GM21381 (cell line): ENCODE measurements around the gene PTPRU.
"Not testable (repeated sequence)": the region's sequence is repeated elsewhere in the genome, so short reads cannot be mapped to it uniquely, and the experiment has no call there.

Source experiments
- ATAC-seq: cut with Tn5 transposase; IDR thresholded peaks from one replicate; pipeline ENCODE4 v1.9.1; 2021; ENCODE audit warnings: mild to moderate bottlenecking, moderate library complexity; ENCODE audit not compliant: unreplicated experiment

The PTPRU gene

DNA sequence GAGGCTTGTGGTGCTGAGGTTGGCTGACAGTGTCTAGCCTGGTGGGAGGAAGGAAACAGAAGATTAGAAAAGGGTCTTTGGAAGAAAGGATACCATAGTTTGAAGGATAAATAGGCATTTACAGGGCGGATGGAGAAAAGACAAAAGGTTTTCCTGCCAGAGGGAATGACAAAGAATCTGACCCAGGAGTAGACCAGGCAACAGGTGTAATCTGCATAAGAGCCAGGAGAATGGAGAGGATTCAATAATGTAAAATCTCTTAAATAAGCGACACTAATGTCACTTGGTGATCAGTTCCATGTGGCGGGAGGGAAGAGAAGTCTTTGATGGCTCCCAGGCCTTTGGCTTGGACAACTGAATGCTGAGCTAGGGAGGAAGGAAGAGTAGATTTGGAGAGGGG is 15.0 kb upstream of the PTPRU start:
- ATAC-seq: no peak

DNA sequence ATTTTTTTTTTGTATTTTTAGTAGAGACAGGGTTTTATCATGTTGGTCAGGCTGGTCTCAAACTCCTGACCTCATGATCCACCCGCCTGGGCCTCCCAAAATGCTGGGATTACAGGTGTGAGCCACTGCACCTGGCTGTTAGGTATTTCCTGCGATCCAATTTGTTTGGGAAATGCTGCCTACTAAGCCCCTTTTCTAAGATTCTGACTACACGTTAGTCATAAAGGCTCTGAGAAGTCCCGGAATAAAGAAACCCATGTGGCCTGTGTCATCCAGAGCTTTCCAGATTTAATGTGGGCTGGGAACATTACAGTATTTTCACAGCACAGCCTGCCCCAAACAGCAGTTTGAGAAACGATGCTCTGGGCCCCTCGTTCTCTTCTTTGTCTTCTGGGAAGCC is 14.1 kb upstream of the PTPRU start:
- not testable (repeated sequence) for ATAC-seq

DNA sequence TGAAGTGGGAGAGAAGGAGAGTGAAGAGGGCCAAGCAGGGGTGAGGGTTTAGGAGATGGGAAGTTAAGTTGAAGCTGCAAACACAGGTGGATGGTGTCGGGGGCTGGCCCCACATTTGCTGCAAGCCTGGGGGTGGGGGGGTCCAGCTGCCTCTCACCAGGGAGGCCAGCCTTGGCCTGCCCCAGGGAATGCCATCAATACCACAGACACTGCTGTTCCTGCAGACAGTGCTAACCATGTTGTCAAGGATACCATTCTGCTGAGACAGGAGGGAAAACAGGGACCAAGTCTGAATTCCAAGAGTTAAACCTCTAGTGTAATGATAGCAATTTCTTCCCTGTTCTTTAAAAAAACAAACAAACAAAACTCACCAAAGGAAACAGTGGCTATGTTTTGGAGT is 13.6 kb upstream of the PTPRU start:
- no peak for ATAC-seq

DNA sequence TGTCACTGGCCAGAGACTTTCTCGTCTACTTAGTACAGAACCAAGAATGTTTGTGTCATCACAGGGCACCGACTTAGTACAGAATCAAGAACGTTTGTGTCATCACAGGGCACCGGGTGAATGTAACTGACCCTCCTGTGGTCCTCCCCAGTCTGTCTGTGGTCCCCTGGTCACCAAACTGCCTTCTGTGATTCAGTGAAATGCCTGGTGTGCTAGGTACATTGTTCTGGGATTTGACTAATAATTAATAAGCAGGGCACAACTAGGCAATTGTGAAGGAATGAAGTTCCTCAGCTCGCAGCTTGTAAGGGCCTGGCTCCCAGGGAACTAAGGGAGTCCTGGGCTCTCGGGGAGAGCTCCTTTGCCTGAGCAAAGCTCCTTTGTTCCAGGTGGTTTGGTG is 12.8 kb upstream of the PTPRU start:
- no peak for ATAC-seq

DNA sequence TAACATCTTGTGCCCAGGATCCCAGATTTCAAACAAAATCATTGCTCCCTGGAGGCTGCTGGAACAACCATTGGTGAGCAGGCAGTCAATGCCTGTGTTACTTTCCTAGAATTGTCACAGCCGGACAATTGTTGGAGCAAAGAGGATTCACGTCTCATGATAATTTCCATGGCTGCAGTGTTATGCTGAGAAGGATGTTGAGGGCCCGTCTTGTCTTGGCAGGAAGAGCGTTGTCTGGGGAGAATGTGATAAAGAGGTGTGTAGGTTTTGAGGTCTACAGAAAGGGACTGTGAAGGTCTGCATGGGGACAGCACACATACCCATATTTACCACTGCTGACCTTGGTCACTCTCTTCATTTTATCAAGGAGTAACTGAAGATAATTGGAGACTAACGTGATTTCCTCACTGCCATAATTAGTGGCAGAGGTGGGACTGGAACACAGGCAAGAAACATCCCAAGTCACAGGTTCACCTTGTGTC is 11.9 kb upstream of the PTPRU start:
- ATAC-seq: no peak

DNA sequence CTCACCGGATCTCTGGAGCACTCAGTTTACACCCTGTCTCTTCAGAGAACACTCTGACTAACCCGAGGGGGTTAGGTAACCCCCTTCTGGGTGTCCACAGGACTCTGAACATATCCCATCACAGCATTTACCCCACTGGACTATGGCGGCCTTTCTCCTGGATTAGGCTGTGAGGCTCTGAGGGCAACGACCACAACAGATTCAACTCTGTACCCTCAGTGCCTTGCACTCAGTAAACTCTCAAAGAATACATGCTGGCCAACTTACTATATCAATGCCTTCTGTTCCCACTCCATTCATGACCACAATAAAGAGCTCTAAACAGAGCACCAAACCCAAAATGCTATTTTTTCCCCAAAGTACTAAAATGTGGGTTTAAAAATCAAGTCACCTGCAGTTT is 11.0 kb upstream of the PTPRU start:
- no peak for ATAC-seq

DNA sequence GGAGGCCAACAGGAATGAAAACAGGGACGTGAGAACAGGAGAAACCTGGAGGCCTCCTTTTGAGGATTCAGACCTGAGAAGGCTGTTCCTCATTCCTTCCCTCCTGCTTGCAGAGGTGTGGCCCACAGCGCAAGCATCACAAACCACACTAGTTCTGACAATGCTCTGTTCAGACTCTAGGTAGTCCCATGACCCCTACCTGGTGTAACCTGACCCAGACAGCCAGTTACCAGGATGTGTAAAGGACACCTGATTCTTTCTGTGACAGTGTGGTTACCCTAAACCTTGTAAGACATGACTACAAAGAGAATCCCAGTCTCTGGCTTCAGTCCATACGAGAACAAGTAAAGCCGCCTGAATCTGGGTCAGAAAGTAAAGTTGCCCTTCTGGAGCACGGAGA is 8.8 kb upstream of the PTPRU start:
- ATAC-seq: no peak

DNA sequence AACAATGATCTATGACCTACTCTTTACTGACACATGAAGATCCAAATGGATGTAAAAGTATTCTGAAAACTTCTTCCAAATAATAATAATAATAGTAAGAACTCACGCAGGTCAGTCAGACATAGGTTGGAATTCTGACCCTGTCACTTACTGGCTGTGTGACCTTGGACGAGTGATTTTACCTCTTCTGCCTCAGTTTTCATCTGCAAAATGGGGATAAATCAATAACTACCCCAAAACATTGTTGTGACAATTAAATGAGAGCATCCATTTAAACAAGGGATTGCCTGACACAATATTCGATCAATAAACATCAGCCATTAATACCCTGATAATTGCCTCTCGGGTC is 6.1 kb upstream of the PTPRU start:
- ATAC-seq: no peak

DNA sequence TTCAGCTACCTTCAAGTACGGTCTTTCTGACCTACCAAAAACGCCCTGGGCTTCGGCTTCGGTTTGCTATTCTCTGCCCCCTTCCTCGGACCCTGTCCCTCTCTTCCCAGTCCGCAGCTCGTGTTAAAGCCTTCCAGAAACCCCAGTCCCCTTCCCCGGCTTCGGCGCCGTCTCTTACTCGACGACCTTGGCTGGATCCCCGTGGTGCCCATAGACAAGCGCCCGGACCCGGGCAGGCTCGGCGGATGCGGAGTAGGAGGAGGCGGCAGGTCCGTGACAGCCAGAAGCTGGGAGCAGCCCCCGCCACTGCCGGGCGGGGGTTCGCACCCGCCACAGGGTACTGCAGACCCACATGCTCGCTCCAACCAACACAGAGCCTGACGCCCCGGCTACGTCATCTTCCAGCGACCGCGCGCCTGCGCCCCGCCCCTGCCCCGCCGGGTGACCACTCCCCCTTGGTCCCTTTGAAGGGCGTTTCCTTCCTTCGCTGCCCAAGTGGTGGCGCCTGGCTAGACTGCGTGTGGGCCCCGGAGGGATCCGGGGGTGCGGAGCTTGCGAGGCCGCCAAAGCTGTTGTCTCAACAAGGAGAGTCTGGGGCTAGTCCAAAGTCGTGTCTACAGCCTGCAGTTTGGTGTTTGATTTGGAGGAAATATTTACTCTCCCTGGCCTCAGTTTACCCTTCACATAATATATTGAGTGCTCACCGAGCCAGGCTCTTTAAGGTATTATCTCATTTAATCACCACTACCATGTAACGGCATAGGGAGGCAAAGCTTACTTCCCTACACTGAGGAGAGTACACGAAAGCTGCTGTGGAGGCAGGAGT is 5.6 kb upstream of the PTPRU start, which contains the start of gene MECR:
MECR (minus strand) TSS at position 382 of the 826 bp plus-strand sequence; CDS start at position 354, 28 bp downstream.
- peak; percentile 90 for ATAC-seq

DNA sequence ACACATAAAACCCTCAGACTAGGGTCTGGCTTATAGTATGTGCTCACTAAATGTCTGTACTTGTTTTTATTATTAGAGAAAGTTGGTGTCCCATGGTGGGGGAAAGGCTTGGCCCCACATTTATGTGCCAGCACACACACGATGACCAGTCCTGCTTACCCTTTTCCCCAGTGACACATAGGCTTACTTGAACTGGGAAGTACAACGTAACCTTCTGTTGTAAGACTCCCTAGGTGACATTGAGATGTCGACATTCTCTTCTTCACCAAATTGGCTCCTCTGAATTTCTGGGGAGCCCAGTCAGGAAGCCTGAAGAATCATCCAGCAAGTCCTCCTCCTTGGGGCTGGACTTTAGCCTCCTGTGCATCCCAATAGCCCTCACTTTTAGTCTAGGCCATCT is 3.9 kb upstream of the PTPRU start:
- ATAC-seq: no peak

DNA sequence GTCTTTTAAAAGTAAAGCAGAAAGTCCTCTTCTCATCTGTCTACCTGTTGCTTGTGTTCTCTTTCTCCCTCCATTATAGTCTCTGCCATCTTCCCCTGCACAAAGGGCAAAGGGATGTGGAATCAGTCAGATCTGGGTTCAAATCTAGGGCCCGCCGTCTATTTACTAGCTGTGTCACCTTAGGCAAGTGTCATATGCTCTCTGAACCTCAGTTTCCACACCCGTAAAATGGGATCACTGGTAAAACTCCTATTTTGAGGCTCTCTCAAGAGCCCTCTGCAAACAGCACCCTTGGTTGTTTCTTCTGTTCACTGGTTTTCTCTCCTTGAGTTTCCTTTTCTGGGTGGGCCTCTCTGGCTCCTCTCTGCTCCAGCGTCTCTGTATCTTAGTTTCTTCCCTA is 2.6 kb upstream of the PTPRU start:
- no peak for ATAC-seq

DNA sequence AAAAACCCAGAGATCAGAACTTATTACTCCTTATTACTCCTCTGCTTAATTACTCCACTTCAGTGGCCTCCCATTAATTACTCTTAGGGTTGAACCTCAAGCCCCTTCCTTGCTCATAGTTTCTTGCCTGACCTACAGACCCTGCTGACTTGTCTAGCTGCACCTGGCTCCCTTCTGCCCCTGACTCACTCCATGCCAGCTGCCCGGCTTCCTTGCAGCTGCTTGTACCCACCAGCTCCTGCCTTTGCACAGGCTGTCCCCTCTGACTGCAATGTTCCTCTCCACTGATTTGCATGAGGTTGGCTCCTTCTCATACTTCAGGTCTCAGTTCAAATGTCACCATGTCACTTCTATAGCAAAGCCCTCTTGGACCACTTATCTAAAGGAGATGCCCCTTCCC is 1.9 kb upstream of the PTPRU start:
- no peak for ATAC-seq

DNA sequence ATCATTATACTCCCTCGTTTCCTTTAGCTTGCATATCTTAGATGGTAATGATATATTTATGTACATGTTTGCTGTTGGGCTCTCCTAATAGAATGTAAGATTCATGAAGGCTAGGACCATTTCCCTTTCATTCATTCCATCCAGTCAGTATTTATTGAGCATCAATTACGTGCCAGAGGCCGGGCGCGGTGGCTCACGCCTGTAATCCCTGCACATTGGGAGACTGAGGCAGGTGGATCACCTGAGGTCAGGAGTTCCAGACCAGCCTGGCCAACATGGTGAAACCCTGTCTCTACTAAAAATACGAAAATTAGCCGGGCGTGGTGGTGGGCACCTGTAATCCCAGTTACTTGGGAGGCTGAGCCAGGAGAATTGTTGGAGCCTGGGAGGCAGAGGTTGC is 1.4 kb upstream of the PTPRU start:
- not testable (repeated sequence) for ATAC-seq

DNA sequence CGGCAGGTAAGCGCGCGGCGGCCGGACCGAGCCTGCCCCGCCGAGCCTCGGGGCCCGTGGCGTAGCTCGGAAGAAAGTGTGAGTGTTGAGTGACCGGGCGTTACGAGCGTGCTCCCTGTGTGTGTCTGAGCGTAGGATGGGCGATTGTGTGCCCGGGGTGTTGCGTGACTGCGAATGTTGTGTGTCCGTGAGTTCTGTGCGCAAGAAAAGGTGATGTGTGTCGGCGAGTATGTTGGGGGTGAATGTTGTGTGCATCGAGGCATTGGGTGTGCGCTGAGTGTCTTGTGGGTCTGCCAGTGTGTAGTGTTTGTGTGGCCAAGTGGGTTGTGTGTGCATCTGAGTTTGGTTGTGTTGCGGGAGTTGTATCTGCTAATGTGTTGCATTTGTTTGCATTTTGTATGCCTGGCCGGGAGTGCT is 398 bp downstream of the PTPRU start:
- ATAC-seq: no peak

DNA sequence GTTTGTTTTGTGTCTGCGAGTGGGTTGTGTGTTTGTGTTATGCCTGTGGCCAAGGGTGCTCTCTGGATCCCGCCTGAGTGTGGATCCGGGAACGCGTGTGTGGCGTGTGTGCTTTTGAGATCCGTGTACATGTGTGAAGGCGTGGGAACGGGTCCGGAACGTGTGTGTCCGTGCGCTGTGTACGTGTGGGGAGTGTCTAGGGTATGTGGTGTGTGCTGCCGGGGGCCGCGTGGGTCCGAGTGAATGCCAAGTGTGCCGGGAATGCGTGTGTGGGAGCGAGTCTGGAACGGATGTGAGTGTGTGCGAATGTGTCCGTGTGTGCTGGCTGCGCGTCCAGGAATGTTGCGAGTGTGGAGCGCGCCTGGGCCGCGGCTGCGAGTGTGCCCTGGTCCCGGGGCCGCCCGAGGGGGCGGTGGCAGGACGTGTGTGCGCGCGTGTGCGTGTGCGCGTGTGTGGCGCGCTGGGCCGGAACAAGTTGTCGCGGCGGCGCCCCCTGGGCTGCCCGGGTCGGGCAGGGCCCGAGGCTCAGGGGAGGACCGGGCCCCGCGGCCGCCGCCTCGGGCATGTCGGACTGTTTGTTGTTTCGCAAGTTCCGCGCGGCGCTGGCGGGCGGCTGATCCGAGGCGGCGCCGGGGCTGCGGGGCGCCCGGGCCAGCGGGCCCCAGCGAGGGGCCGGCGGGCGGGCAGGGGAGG is 953 bp downstream of the PTPRU start:
- no peak for ATAC-seq

DNA sequence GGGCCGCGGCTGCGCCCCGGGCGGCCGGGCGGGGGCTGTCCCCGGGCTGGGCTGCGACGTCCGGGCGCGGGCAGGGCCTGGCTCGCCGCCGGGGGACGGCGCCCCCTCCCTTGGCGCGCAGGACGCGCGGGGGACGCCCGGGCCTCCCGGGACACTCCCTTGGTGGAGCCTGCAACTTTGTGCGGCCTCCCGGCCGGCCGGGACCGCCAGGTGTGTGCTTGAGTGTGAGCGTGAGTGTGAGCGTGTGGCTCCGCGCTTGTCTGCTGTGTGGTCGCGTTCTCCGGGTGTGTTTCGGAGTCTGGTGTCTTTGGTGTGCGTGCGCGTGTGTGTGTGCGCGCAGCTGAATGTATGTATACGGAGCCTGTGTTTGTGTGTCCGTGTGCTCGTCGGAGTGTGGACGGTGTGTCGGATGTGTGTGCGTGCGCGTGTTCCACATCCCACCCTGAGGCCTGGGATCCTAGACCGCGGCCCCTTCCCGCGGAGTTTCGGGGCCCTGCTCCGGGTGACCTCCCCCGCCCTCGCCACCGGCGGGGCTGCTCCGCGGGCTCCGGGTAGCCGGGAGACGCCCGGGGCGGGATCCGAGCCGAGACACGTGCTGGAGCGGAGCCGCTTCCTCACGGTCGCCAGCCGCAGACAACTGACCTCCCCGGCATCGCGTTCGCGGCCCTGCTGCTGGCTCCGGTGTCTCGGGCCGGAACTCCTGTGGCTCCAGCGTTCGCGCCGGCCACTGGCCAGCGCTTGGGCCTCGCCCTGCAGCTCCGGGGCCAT is 1.7 kb downstream of the PTPRU start:
- ATAC-seq: no peak

DNA sequence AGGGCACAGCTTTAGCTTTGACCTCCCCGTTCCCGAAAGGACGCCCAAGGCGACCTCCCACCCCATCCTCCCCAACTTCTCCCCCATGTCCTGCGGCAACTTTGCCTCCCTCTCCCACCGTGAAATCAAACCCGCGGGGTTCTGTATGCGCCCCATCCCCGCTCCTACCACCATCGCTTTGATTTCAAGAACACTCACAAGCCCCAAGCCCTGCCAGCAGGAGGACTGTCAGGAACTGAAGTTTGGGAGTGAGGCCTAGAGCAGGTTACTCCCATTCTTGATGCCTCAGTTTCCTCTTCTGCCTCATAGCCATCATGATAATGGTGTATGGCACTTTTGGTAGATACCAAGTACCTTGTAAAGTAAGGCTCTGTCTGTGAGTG is 2.3 kb downstream of the PTPRU start:
- ATAC-seq: no peak

DNA sequence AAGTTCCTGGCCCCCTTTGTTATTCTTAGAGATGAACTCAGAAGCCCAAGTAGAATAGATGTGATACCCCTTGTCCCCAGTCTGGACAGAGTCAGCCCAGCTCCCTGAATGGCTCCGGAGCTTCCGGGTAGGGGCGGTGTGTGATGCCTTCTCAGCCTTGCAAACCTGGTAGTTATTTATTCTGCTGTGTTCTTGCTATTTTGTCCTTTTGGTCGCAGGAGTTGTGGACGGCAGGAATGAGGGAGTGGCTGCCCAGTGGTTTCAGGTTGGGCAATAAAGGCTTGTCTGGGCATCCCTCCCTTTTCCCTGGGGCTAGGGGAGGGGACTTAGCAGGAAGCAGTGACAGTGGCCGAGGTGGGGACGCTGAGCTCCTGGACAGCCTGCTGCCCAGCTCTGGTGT is 2.8 kb downstream of the PTPRU start:
- ATAC-seq: no peak

DNA sequence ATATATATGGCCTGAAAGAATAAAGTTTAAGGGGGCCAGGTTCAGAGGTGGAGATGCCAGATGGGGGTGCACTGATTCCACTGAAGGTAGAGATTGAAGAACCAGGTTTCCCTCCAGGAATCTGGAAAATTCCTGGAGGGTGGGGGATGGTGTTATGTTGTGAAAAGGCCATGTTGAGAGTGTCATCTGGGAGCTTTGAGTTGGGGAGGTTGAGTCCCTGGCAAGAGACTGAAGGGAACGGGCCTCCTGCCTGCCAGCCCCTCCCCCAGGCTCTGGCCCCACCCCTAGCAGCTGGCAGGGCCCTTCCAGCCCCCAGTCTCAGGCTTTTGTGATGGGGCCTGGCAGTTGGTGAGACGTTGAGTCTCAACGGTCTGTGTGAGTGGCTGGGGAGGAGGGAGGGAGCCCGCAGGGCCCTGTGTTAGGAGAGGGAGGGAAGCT is 4.1 kb downstream of the PTPRU start:
- no peak for ATAC-seq

DNA sequence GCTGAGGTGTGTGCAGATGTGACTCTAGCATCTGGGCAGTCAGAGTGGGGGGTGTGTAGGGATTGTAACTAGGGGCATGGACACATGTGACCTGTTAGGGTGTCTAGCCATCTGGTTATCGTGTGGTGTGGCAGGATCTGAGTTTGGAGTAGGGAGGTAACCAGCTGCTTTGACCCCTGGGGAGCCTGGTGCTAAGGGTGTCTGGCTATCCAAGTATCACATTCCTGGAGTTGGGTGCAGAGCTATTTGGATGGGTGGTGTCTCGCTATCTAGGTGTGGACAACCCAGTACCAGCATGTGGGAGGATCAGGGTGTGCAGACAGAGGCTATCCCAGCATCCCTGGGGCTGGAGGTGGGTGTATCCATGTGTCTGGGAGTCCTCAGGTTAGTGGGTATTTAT is 4.7 kb downstream of the PTPRU start:
- ATAC-seq: no peak

DNA sequence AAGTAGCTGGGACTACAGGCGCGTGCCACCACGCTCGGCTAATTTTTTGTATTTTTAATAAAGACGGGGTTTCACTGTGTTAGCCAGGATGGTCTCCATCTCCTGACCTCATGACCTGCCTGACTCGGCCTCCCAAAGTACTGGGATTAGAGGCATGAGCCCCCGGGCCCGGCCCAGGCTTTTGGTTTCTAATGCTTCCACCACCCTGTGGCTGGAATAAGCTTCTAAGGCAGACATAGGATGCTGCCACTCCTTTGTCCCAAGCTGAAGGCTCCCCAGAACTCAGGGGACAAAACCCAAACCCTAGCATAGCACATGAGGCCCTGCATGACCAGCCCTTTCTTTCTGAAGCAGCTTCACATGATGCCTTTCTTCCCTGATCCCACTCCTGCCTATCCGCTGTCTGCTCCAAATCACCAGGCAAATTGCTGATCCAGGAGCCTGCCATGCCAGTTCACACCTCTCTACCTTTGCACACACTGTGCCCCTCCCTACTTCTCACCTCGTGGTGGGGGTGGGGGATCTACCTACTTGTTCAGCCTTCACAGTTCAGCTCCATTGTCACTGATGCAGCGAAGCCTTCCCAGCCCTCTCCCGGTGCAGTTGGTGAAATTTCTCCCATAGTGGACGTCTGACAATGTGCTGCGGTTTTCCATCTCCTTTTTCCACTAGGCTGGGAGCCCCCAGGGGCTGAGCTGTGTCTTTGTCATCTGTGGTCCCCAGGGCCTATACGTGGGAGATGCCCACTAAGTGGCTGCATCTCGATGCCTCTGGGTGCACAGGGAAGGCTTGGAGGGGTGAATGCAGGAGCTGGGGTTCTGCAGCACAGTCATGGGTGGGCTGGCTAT is 6.9 kb downstream of the PTPRU start:
- no peak for ATAC-seq
